HTR-8/SVneo (cell line): Measurements from ENCODE around the gene PXYLP1.

Experiments used
- DNase-seq: peaks from one replicate; pipeline ENCODE4 v3.0.0; 2011; ENCODE audit warnings: low spot score, mixed read lengths; ENCODE audit not compliant: insufficient read length
- FAIRE-seq: peaks from 2 replicates; lab custom pipeline; 2011; peaks lifted over from hg19 to GRCh38; lab: Jason Lieb, UNC

The PXYLP1 gene

GRCh38 chr3:141246958-141247301 lies 15.3 kb downstream of the PXYLP1 start:
- DNase-seq: no peak
- no peak for FAIRE-seq

GRCh38 chr3:141248064-141248463 lies 16.4 kb downstream of the PXYLP1 start:
- DNase-seq (no peak), FAIRE-seq (no peak)

DNA sequence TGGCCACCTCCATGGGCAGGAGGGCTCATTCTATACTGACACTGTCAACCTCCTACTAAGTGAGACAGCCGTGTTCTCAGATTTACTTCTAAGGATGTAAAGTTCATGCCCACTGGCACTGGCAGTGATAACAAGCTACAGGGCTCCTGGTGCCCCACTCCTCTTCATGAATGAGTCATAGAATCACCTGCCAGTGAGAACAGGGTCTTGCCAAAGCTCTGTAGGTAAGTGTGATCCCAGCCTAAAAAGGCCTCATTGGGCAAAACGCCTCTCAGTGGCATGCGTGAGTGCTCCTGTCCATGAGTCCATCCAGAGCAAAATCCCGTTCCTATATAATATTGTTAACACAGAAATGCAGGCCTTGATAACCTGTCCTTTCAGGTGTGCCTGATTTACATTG lies 17.4 kb downstream of the PXYLP1 start:
- FAIRE-seq (no peak), DNase-seq (no peak)

DNA sequence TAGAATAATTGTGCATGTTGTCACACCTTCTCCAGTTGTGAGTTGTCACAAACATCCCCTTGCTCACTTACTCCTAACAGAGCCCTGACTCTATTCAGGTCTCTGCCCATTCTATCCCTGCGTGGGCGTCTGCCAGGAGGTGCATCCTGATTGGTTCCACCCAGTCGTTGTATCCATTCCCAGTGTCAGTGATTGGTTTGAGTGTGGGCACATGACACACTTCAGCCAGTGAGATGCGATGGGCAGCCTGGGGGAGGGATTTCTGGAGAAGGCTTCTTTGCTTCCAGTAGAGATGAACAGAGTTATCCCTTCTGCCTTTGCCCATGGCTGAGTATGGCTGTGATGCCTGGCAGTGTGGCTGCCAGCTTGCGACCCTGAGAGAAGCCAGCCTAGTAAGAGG lies 18.7 kb downstream of the PXYLP1 start:
- FAIRE-seq: no peak
- DNase-seq: no peak

DNA sequence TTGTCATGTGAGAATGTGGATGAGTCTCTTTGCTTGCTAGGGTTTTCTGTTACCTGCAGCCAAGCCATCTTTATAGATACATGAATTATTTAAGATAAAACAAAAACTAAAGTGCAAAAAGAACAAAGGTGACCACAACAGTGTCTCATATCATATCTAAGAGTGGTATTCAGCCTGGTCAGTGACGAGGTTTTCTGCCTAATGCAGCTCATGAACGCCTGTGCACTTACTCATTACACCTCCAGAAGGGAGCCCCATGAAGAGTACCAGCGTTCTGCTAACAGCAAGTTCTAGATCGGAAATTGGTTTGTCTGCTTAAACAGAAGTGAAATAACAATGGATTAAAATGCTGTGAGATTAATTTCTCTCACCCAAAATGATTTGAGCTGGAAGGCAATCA lies 19.2 kb downstream of the PXYLP1 start:
- no peak for DNase-seq
- no peak for FAIRE-seq

DNA sequence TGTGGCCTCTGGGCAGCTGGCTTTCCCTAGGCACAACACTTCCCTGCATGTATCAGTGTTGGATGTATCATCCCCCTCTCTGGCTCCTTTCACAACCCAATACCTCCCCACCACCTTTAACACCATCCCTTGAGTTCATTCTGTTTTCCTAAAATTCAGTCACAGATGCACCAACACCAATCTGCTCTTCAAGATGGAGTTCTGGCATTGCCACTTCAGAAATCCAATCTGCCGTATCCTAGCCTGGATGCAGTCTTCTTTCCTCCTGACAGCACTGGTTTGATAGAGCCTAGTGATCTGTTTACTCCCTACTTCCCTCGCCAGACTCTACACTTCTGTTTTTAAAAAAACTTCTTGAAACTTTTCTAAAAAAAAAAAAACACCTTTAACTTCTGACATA lies 21.7 kb downstream of the PXYLP1 start:
- DNase-seq: no peak

DNA sequence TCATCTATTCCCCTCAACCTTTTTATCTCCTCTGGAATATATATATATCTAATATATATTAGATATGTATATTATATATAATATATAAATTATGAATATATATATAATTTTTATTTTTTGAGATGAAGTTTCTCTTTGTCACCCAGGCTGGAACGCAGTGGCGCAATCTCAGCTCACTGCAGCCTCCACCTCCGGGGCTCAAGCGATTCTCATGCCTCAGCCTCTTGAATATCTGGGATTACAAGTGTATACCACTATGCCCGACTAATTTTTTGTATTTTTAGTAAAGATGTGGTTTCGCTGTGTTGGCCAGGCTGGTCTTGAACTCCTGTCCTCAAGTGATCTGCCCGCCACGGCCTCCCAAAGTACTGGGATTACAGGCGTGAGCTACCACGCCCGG lies 22.2 kb downstream of the PXYLP1 start:
- FAIRE-seq (no peak), DNase-seq (no peak)

More for the DNA sequence above, 21.7 kb downstream of the PXYLP1 start:
- FAIRE-seq: no peak

DNA sequence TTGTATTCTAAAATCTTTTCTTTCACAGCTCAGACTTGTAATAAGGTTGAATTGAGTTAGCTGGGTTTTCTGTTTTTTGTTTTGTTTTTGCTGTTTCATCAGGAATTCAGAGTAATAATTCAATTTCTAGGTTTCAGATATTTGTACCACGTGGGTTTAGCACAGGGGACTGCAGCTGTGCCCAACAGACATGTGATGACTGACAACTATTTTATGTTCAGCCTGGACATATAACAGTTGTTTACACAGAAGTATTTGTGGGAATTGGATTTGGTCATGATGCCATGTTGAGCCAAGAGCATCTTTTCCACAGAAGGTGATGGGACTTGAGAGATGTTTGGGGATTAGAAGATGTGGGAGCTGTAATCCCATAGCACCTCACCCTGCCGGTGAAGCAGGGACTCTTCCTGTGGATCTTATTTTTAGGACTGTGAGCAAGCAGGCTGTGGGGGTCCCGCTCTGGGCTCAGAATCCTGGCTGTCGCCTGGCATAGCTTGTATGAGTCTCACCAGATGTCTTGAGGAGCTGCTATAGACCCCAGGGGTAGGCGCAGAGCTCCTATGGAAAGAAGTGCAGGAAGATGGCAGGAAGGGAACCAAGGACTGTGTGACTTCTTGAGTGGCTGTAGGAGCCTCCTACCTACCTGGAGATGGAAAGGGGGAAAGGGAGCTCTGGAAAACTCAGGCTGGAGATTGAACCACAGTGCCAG lies 23.7 kb downstream of the PXYLP1 start:
- DNase-seq (no peak), FAIRE-seq (no peak)

DNA sequence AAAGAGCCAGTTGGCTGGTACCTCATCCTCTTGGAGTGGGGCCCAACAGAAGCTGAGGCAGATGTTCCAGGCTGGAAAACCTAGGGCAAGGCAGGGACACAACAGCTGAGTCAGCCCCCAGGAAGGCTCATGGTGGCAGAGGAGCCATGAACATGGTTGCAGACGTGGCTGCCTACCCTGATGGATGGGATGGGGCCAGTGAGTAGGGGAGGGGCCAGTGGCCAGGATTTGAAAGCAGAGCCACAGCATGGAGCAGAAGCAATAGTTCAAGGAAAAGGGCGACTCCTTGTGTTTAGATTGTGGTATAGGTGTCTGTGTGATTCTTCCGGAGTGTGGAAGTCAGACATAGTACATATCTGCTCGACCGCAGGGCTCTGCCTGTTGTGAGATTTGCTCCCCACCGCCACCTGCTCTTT lies 24.2 kb downstream of the PXYLP1 start:
- no peak for FAIRE-seq
- no peak for DNase-seq

DNA sequence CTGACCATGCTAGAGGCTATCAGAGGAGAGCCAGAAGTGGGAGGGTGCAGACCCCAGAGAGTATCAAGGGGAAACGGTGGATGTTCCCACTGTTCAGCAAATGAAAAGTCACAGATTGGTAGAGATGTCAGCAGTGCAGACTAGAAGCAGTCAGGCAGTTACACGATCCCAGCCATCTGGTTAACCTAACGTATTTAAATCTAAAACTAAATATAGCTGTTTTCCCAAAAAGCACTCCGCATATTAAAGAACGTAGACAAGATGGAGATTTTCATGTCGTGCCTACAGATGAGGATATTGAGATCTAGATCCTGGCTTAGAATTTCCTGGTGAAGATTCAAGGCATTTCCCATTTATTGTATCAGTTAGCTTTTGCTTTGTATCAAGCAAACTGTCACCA lies 25.2 kb downstream of the PXYLP1 start:
- DNase-seq: no peak
- no peak for FAIRE-seq

DNA sequence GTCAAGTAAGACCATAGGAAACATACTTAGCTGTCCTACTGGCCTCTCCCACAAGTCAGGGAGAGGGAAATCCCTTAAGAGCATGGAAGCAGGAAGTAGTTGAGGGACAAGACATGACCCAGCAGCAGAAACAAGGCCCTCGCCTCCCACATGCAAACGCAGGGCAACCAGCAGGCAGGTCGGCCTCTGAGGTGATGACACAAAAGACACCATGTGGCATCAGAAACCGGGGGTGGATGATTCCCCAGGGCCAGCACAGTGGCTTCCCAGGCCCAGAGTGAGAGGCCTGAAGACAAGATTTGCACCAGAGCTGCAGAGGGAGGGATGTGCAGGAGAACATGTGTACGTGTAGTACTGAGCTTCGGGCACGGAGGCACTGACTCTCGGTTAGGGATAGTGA lies 26.3 kb downstream of the PXYLP1 start:
- no peak for DNase-seq
- no peak for FAIRE-seq

GRCh38 chr3:141258973-141259372 lies 27.3 kb downstream of the PXYLP1 start:
- DNase-seq (no peak), FAIRE-seq (no peak)

DNA sequence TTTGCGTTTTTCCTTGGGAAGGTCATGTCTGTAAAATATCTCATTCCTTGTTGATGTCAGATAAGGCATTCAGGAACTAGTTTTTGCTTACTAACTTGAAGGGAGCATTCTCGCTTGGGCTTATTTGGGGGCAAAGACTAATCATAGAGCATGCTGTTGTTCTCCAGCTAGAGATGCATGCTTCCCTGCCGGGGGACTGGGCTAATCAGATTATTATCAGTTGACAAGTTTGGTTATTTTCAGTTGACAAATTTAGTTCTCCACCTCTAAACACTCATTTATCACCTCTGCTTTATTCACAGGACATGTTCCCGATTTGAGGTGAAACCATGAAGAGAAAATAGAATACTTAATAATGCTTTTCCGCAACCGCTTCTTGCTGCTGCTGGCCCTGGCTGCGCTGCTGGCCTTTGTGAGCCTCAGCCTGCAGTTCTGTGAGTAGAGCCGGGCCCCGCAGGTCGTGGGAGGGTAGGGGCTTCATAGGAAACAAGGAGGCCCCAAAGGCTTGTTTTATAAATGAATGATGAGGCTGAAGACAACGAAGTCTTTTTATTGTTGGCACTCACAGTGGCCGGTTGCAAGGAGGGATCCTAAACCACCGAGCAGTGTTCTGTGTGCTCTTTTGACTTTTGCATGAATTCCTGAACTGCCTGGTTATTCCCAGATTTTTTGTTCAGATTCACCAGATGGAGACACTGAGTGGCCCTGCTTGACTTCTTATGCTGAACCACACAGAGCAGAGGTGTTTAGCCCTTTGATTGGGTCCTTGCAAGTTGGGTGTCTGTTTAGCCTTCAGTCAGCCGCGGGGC lies 28.4 kb downstream of the PXYLP1 start:
- FAIRE-seq: no peak
- no peak for DNase-seq

GRCh38 chr3:141260630-141260927 lies 29.0 kb downstream of the PXYLP1 start:
- FAIRE-seq (no peak), DNase-seq (no peak)

GRCh38 chr3:141261472-141262307 lies 30.1 kb downstream of the PXYLP1 start:
- FAIRE-seq (no peak), DNase-seq (no peak)

- DNase-seq (no peak), FAIRE-seq (no peak)
Observed at GRCh38 chr3:141262308-141262705, 30.7 kb downstream of the PXYLP1 start.

DNA sequence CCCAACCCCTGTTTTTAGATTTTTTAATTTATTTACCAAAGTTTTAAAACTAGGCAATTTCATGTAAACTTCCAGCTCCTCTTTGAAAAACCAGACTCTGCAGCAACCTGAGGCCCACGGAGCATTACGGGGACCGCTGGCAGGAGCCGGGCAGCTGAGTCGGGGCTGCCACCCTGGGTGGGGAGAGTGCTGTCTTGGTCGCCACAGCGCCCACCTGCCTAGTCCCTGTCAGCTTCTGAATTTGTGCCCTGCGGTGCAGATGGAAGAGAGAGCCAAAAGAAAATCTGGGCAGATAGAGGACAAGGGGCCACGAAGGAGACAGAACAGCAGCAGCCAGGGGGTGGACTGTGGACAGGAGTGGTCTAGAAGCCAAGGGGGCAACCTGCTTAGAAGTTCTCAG lies 34.6 kb downstream of the PXYLP1 start:
- FAIRE-seq (no peak), DNase-seq (no peak)

DNA sequence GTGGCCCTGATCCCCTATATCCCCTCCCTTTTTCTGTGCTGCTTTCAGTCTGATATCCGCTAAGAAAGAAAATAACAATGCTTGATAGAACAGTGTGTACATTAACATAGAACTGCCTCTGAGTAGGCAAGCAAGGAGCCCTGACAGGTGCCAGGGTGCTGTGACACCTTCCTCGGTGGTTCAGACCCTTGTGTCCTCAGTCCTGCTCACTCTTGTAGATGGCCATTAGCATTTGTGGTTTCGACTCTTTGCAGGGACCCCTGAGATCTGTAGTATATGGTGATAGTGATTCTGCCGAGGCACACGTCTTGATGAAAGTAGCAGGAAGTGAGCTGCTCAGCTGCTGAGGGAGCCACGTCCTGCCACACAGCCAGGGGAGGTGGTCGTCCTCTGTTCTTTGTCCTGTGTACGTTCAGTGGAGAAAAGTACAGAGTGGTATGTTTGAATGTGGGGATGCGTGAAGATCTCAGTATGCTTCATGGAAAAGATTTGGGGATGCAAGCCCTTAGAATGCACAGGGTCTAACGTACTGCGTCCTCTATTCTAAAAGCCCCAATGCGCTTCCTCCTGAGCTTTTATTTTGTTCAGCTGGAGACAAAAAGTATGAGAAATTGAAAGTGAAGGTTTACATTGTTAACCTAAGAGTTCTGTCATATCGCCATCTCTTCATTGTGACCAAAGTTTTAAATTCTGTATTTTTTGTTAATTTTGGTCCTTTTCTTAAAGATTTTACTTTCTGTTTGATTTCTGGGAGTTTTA lies 35.4 kb downstream of the PXYLP1 start:
- DNase-seq (no peak), FAIRE-seq (no peak)

GRCh38 chr3:141267629-141268028 lies 36.0 kb downstream of the PXYLP1 start:
- DNase-seq (no peak), FAIRE-seq (no peak)

DNA sequence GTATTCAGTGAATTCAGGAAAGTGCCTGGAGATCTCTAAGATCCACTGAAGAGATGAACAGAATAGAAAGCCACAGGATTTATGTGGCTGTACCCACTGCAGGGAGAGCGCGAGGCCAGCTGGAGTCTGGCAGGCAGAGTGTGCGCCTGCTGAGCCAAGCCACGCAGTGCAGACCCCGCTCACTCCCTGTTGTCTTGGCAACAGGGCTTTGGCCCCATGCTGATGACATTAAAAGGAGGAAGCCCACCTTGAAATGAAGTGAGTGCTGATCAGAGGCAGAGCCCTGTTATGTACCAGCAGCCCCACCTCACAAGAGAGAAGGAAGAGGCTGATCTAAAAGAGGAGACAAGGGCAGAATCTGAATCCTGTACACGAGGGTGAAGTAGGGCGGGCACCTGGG lies 36.7 kb downstream of the PXYLP1 start:
- FAIRE-seq (no peak), DNase-seq (no peak)
